ENCODE data around the gene RNPEP.

DNA sequence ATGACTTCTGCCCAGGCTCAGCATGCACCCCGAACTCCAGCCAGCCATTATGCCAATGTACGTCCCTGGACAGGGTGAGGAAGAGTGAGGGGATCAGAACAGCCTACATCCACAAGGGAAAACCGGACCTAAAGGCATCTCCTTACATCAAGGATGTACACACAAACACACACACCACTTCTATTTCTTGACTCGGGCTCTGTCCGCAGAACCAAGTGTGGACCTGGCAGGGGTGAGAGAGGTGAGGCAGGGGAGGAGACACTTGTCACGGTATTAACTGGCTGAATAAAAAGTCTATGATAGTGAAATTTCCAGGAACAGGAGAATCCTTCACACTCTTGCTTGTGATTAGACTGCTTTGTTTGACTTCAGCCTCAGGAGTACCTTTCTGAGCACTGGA, 38.4 kb upstream of the RNPEP start:
- TF ChIP-seq POLR2A (IDR thresholded peaks at IDR 0.05; ENCODE audit: low read depth) (no peak), POLR2AphosphoS5 (IDR thresholded peaks at IDR 0.05) (peak in 1 of 2 donors; percentile 55), EP300 (IDR thresholded peaks at IDR 0.05) (no peak)
- TF ChIP-seq, protein P1, sequence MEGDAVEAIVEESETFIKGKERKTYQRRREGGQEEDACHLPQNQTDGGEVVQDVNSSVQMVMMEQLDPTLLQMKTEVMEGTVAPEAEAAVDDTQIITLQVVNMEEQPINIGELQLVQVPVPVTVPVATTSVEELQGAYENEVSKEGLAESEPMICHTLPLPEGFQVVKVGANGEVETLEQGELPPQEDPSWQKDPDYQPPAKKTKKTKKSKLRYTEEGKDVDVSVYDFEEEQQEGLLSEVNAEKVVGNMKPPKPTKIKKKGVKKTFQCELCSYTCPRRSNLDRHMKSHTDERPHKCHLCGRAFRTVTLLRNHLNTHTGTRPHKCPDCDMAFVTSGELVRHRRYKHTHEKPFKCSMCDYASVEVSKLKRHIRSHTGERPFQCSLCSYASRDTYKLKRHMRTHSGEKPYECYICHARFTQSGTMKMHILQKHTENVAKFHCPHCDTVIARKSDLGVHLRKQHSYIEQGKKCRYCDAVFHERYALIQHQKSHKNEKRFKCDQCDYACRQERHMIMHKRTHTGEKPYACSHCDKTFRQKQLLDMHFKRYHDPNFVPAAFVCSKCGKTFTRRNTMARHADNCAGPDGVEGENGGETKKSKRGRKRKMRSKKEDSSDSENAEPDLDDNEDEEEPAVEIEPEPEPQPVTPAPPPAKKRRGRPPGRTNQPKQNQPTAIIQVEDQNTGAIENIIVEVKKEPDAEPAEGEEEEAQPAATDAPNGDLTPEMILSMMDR (IDR thresholded peaks at IDR 0.05) = no peak

Data from esophagus muscularis mucosa (tissue), 4 donors.